ENCODE data around the gene PHACTR1. TPM values are rescaled to one million over a fixed set of nuclear protein-coding genes. Genes with fewer than 3 reads are reported as not detected.

Gene PHACTR1
- total and polyA plus RNA-seq, 2 of the 4 experiments (the other 2 are of a cell fraction) = not detected

DNA sequence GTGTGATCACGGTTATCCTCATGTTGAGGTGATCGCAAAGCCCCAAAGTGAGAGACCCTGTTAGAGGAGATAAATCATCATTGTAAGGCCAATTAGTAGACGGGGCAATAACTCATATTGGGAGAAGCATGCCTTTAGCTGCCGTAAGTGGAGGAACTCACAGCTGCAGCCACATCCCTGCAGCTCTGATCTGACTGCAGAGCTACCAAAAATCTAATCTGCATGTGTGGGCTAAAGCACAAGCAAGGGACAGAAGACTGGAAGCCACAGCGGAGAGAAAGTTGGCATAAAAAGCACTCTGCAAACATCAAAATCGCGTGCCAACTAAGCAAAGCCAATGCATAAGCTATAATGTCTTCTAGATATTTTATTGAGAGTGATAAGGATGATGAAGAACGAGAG lies 532.0 kb downstream of the PHACTR1 start:
- no peak for DNase-seq

More for the DNA sequence above, 532.0 kb downstream of the PHACTR1 start:
- WGBS, 2 experiments (ENCODE audit: extremely low coverage in 2 of 2, insufficient read length in 1 of 2) = 20% methylated on average over 1 of the region's 8 CpGs; no CpG with 5 or more reads in 1 of the 2 experiments
- Histone ChIP-seq H3K79me1 (ENCODE audit: low read depth in 1 of 2, low read length in 2 of 2) (no peaks in the 10 kb centered on the region), H3K4me2 (ENCODE audit: low read depth, low read length) (no peak overlapping the region), H3K9me3 (ENCODE audit: control insufficient read depth, insufficient read depth, low read length) (no peaks in the 10 kb centered on the region), H3K18ac (ENCODE audit: low read depth, low read length) (peak overlapping the region; percentile 83; the same call in 1 of the 2 replicates), H4K91ac (ENCODE audit: insufficient read depth, low read depth, low read length) (no peak overlapping the region), H2AK9ac (replicated peaks; ENCODE audit: low read depth, low read length, poor library complexity) (no peak overlapping the region), H2BK120ac (ENCODE audit: low read depth, low read length) (0 out of 2 replicates have a peak overlapping the region, but pooled peaks have one; percentile 20), H2BK15ac (ENCODE audit: low read depth, low read length) (no peak overlapping the region), H3K4me3 (ENCODE audit: insufficient read depth, low read depth, low read length) (no peak overlapping the region), H3K14ac (replicated peaks; ENCODE audit: low read depth, low read length) (no peak overlapping the region), H3K4ac (ENCODE audit: low read depth, low read length) (no peak overlapping the region), H2BK20ac (ENCODE audit: low read depth, low read length) (0 out of 2 replicates have a peak overlapping the region, but pooled peaks have one; percentile 1), H3K27me3 (ENCODE audit: control insufficient read depth, insufficient read depth, low read length) (no peaks in the 10 kb centered on the region), H3K9ac (ENCODE audit: low read depth, low read length) (no peak overlapping the region), H4K5ac (ENCODE audit: low read depth, low read length) (peak overlapping the region; percentile 60), H4K8ac (ENCODE audit: low read depth in 2 of 2, low read length in 2 of 2) (peak overlapping the region in 1 of 2 experiments; percentile 36; a peak in 1 of 4 replicates), H4K20me1 (ENCODE audit: insufficient read depth, low read length) (no peaks in the 10 kb centered on the region), H2AFZ (replicated peaks; ENCODE audit: low read length, poor library complexity) (peak overlapping the region; percentile 28), H3K4me1 (ENCODE audit: control insufficient read depth, insufficient read depth, low read length) (peaks cover 5% of the 10 kb centered on the region; the same call in 1 of the 2 replicates), H2BK5ac (ENCODE audit: low read depth, low read length, poor library complexity, severe bottlenecking) (peak overlapping the region; percentile 35), H3K9me1 (ENCODE audit: insufficient read depth, low read length) (no peaks in the 10 kb centered on the region), H3K56ac (ENCODE audit: extremely low read depth, insufficient read depth, low read length) (no peak overlapping the region), H3K36me3 (ENCODE audit: control insufficient read depth, insufficient read depth, low read length) (no peaks in the 10 kb centered on the region), H2AK5ac (ENCODE audit: low read depth, low read length) (no peak overlapping the region), H3K27ac (ENCODE audit: insufficient read depth, low read length) (no peak overlapping the region), H3K23ac (ENCODE audit: low read depth, low read length) (no peak overlapping the region)
- intact Hi-C loops (cut with micrococcal nuclease) (no loop called here), in situ Hi-C loops (cut with MboI; ENCODE audit: low sequenced_read_pairs) (no loop called here), dilution Hi-C loops (cut with HindIII; ENCODE audit: low sequenced_read_pairs, unreplicated experiment) (no loop called here)
- ChIA-PET POLR2A (ENCODE audit: unreplicated experiment) (no interaction called here), CTCF (no interaction called here)
- no TSS peak for BruUV-seq (replicated peaks)
- TF ChIP-seq, protein P1, sequence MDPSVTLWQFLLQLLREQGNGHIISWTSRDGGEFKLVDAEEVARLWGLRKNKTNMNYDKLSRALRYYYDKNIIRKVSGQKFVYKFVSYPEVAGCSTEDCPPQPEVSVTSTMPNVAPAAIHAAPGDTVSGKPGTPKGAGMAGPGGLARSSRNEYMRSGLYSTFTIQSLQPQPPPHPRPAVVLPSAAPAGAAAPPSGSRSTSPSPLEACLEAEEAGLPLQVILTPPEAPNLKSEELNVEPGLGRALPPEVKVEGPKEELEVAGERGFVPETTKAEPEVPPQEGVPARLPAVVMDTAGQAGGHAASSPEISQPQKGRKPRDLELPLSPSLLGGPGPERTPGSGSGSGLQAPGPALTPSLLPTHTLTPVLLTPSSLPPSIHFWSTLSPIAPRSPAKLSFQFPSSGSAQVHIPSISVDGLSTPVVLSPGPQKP (IDR thresholded peaks at IDR 0.05; ENCODE audit: borderline replicate concordance, low read depth, low read length) = no peak
- TF ChIP-seq RCOR1 (IDR thresholded peaks at IDR 0.05; ENCODE audit: insufficient replicate concordance, low read length) (no peak), BHLHE40 (IDR thresholded peaks at IDR 0.05; ENCODE audit: low read depth, low read length) (no peak), FOS (IDR thresholded peaks at IDR 0.05; ENCODE audit: low read depth, low read length) (no peak), RFX5 (IDR thresholded peaks at IDR 0.05; ENCODE audit: low read depth, low read length) (no peak), MAFK (IDR thresholded peaks at IDR 0.05; ENCODE audit: low read depth, low read length) (no peak), RAD21 (IDR thresholded peaks at IDR 0.05; ENCODE audit: low read length) (no peak), NFE2L2 (IDR thresholded peaks at IDR 0.05; ENCODE audit: low read depth, low read length) (no peak), SMC3 (IDR thresholded peaks at IDR 0.05; ENCODE audit: low read depth, low read length) (no peak)
- TF ChIP-seq, protein P2, sequence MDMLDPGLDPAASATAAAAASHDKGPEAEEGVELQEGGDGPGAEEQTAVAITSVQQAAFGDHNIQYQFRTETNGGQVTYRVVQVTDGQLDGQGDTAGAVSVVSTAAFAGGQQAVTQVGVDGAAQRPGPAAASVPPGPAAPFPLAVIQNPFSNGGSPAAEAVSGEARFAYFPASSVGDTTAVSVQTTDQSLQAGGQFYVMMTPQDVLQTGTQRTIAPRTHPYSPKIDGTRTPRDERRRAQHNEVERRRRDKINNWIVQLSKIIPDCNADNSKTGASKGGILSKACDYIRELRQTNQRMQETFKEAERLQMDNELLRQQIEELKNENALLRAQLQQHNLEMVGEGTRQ (IDR thresholded peaks at IDR 0.05; ENCODE audit: low read depth, low read length) = no peak
- no peak for ATAC-seq (ENCODE audit: low read depth)
